Measurements from ENCODE around the gene HOXD1.

Gene HOXD1

GRCh38 chr2:176187899-176188773 lies at the start of gene HOXD1:
Gene HOXD1 (plus strand): TSS chr2:176188668. CDS start chr2:176188802, 134 bp downstream.
- peak in 12 of 14 donors; percentile 30 to 85 (median 63) for DNase-seq

DNA sequence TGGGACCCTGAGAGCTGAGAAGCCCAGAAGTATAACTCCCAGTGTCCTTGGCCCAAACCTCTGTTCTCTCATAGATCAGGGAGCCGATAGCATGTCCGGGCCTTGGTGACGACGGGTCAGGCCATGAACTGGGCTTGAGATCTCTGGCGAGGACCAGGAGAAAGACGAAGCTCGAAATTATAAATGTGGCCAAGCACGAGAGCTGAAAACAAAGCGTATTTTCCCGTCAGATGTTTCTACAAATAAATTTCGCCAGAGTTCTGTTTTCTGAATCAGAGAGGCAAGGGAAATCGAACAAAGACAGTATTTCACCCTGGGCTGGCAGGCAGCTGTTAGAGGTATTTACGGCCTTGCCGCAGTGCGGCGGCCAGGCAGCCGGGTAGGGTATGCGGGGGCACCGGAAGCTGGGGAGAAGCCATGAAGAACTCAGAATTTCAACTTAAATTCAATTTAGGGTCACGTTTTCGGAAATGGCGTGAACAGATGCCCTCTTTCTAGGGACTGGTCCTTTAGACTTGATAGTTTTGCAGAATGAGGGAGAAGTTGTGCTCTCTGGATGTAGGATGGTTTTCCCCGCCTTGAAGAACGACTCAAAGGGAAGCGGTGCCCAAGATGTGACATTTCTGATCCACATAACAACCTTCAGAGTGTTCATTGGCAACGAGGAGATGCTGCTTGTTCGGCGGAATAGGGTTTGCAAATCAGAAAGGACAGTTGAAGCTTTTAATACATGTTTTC lies 49.4 kb upstream of the HOXD1 start:
- DNase-seq, result no peak

DNA sequence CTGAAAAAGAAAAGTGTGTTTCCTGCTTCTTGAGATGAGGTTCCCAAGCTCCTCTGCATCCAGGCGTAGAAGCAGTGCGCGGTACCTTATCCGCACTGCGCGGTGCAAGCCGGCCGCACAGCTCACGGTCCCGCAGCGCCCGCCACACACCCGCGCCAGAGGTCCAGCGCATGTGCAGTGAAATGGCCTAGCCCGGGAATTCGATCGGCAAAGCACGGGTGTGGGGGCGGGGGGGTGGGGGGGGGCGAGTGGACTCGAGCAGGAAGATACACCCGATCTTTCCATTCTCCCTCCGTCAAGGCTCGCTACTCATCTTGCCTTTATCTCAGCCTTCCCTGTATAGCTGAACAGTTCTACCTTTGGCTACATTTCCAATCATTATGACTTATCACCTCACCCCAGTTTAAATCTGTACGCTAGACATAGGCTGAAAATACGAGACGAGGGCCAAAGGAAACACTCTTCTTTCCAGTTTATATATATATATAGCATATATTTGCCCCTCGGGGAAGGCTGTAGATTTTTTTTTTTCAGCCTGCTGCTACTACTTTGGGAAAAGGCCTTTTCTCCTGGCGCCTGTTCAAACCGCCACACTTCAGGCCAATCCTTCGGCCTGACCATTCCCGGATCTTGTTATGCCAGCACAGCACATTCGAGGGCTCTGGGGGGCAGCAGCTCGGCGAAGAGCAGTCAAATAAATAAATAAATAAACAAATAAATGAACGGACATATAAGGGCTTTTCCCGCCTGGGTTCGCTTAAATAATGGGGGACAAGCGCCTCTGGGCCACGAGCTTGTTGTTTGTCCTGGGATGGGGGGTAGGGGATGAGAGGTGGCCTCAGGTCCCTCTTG lies 48.6 kb upstream of the HOXD1 start:
- DNase-seq, result no peak

- peak in 12 of 14 donors; percentile 39 to 93 (median 80) for DNase-seq
Measured at GRCh38 chr2:176140513-176141317, 47.8 kb upstream of the HOXD1 start.

DNA sequence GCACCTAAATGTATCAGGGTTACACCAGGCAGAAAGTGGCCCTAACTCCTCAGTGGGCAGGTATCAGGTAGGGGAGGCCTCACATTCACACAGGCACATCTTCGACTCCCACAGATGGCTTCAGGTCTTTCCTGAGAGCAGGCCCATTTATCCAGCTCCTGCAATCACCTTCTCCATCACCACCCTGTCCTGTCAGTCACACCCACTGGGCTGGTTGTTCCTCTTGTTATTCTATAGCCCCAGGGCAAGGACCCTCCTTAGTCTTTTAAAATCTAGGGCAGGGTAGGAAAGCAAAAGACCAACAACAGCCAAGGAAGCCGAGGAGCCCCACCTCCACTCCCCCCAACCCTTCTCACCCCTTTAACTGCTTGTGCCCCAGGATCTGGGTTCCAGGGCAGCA lies 46.2 kb upstream of the HOXD1 start:
- no peak for DNase-seq

- DNase-seq, result no peak
Measured at GRCh38 chr2:176145085-176145969, 43.1 kb upstream of the HOXD1 start.

- no peak for DNase-seq
Measured at GRCh38 chr2:176146101-176146500, 42.4 kb upstream of the HOXD1 start.

GRCh38 chr2:176146645-176147044 lies 41.8 kb upstream of the HOXD1 start:
- no peak for DNase-seq

GRCh38 chr2:176147210-176147799 lies 41.2 kb upstream of the HOXD1 start:
- DNase-seq, result no peak

- DNase-seq, result no peak
Measured at GRCh38 chr2:176147800-176148496, 40.5 kb upstream of the HOXD1 start.

- DNase-seq, result no peak
Measured at GRCh38 chr2:176148751-176149421, 39.6 kb upstream of the HOXD1 start.

- no peak for DNase-seq
Measured at GRCh38 chr2:176149481-176149938, 39.0 kb upstream of the HOXD1 start.

GRCh38 chr2:176149939-176150583 lies 38.4 kb upstream of the HOXD1 start:
- no peak for DNase-seq

GRCh38 chr2:176150584-176151441 lies 37.7 kb upstream of the HOXD1 start:
- DNase-seq, result peak in 1 of 14 donors; percentile 34

GRCh38 chr2:176151442-176152287 lies 36.8 kb upstream of the HOXD1 start, which contains the start of gene HOXD4:
Gene HOXD4 (plus strand): TSS chr2:176151550. CDS start chr2:176151634, 84 bp downstream.
- DNase-seq, result peak in 7 of 14 donors; percentile 20 to 65 (median 41)

Data from C1 segment of cervical spinal cord (tissue), 14 donors.